ENCODE measurements around the gene STRBP.
A peak's percentile ranks its signal among the peaks of the same experiment; 100 is the strongest.
"Not testable (repeated sequence)": the region's sequence is repeated elsewhere in the genome, so short reads cannot be mapped to it uniquely, and the experiment has no call there.

STRBP gene

GRCh38 chr9:123191260-123191659 is 77.1 kb downstream of the STRBP start:
- no peak for DNase-seq (ENCODE audit: low spot score)

GRCh38 chr9:123187131-123187530 is 81.3 kb downstream of the STRBP start:
- DNase-seq (ENCODE audit: low spot score): no peak

GRCh38 chr9:123186029-123186428 is 82.4 kb downstream of the STRBP start:
- not testable (repeated sequence) for DNase-seq (ENCODE audit: low spot score)

GRCh38 chr9:123176949-123177348 is 91.4 kb downstream of the STRBP start:
- no peak for DNase-seq (ENCODE audit: low spot score)

- no peak for DNase-seq (ENCODE audit: low spot score)
These were observed 92.3 kb downstream of the STRBP start for GRCh38 chr9:123175854-123176629.

GRCh38 chr9:123174887-123175518 is 93.4 kb downstream of the STRBP start:
- DNase-seq (ENCODE audit: low spot score): no peak

- no peak for DNase-seq (ENCODE audit: low spot score)
These were observed 94.3 kb downstream of the STRBP start for GRCh38 chr9:123174079-123174478.

GRCh38 chr9:123169926-123170325 is 98.5 kb downstream of the STRBP start:
- no peak for DNase-seq (ENCODE audit: low spot score)

GRCh38 chr9:123168586-123168985 is 99.8 kb downstream of the STRBP start:
- DNase-seq (ENCODE audit: low spot score): no peak

GRCh38 chr9:123167474-123167873 is 100.9 kb downstream of the STRBP start:
- DNase-seq (ENCODE audit: low spot score): no peak

- DNase-seq (ENCODE audit: low spot score): no peak
These were observed 102.6 kb downstream of the STRBP start for GRCh38 chr9:123165813-123166212.

- DNase-seq (ENCODE audit: low spot score): no peak
These were observed 104.1 kb downstream of the STRBP start for GRCh38 chr9:123164285-123164684.

- peak; percentile 8 for DNase-seq (ENCODE audit: low spot score)
These were observed 105.5 kb downstream of the STRBP start for GRCh38 chr9:123162791-123163345.

GRCh38 chr9:123162360-123162759 is 106.0 kb downstream of the STRBP start:
- DNase-seq (ENCODE audit: low spot score): no peak

- DNase-seq (ENCODE audit: low spot score): no peak
These were observed 111.2 kb downstream of the STRBP start for GRCh38 chr9:123157221-123157620.

GRCh38 chr9:123150708-123151503 is 117.5 kb downstream of the STRBP start:
- DNase-seq (ENCODE audit: low spot score): peak; percentile 11

- no peak for DNase-seq (ENCODE audit: low spot score)
These were observed 119.3 kb downstream of the STRBP start for GRCh38 chr9:123149067-123149466.

- DNase-seq (ENCODE audit: low spot score): no peak
These were observed 130.2 kb downstream of the STRBP start for GRCh38 chr9:123138163-123138562.

GRCh38 chr9:123135430-123135829 is 133.0 kb downstream of the STRBP start:
- no peak for DNase-seq (ENCODE audit: low spot score)

- DNase-seq (ENCODE audit: low spot score): no peak
These were observed 135.7 kb downstream of the STRBP start for GRCh38 chr9:123132696-123133095.

GRCh38 chr9:123131993-123132392 is 136.4 kb downstream of the STRBP start:
- DNase-seq (ENCODE audit: low spot score): no peak

GRCh38 chr9:123131258-123131657 is 137.1 kb downstream of the STRBP start:
- no peak for DNase-seq (ENCODE audit: low spot score)

GRCh38 chr9:123129423-123129822 is 139.0 kb downstream of the STRBP start:
- no peak for DNase-seq (ENCODE audit: low spot score)

Measured in kidney capillary endothelial cell (primary cell).